Measurements from ENCODE around the gene TXLNG. TPM values are rescaled to one million over a fixed set of nuclear protein-coding genes. Genes with fewer than 3 reads are reported as not detected.

The TXLNG gene
- total and polyA plus RNA-seq, 2 of the 13 experiments (the other 11 are each of a cell fraction or from before 2014, with no cell fraction given): 13.1 to 15.5 TPM

DNA sequence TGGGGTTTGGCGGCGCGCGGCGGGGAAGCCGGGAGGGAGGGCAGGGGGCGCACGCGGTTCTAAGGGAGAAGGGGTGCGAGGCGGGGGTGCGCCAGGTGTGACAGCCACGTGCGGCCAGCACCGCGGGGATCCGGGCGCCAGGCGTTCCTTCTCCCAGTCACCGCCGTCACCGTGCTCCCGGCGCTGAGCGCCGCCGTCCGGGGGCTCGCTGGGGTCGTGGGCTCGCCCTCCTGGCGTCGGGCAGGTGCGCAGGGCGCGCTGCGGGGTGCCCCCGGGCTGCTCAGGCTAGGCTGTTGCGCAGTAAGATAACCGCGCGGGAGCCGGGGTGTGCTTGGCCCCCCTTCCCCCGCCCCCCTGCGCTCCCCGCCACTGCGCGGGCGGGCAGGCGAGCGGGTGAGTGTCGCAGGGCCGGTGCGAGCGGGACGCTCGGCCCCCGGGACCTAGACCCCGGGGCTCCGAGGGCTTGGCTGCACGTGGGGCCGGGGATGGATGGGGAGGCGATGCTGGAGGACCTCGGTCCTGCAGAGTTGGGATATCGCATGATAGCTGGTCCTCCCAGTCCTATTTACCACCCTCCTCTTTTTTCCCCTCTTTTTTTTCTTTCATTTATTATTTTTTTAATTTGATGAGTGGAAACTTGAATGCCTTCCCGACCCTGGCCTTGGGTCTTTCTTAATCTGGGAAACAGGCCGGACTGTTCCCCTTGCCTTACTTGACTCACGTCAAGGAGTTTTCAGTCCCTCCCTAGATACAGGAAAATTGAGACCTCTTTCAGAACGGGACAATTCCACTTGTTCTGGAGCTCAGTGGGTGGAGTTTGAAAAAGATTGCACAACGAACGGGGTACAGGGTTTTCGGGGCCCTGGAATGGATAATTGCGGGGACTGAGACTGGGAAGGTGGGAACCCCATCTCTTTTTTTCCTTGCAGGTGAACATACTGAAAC, 797 bp downstream of the TXLNG start (continued):
- TF ChIP-seq, protein P1, sequence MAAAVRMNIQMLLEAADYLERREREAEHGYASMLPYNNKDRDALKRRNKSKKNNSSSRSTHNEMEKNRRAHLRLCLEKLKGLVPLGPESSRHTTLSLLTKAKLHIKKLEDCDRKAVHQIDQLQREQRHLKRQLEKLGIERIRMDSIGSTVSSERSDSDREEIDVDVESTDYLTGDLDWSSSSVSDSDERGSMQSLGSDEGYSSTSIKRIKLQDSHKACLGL (CRISPR knock-in tag; IDR thresholded peaks at IDR 0.05): no peak
- TF ChIP-seq EP300 (IDR thresholded peaks at IDR 0.05; ENCODE audit: low read depth in 2 of 2, low read length in 2 of 2): no peak
- TF ChIP-seq EP300 (CRISPR knock-in tag; IDR thresholded peaks at IDR 0.05; ENCODE audit: borderline replicate concordance): no peak
- TF ChIP-seq, protein P2, sequence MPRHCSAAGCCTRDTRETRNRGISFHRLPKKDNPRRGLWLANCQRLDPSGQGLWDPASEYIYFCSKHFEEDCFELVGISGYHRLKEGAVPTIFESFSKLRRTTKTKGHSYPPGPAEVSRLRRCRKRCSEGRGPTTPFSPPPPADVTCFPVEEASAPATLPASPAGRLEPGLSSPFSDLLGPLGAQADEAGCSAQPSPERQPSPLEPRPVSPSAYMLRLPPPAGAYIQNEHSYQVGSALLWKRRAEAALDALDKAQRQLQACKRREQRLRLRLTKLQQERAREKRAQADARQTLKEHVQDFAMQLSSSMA (CRISPR knock-in tag; IDR thresholded peaks at IDR 0.05): no peak
- TF ChIP-seq, protein P3, sequence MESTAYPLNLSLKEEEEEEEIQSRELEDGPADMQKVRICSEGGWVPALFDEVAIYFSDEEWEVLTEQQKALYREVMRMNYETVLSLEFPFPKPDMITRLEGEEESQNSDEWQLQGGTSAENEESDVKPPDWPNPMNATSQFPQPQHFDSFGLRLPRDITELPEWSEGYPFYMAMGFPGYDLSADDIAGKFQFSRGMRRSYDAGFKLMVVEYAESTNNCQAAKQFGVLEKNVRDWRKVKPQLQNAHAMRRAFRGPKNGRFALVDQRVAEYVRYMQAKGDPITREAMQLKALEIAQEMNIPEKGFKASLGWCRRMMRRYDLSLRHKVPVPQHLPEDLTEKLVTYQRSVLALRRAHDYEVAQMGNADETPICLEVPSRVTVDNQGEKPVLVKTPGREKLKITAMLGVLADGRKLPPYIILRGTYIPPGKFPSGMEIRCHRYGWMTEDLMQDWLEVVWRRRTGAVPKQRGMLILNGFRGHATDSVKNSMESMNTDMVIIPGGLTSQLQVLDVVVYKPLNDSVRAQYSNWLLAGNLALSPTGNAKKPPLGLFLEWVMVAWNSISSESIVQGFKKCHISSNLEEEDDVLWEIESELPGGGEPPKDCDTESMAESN (CRISPR knock-in tag; conservative IDR thresholded peaks at IDR 0.05): no peak
- no peak for TF ChIP-seq RFX3 (CRISPR knock-in tag; IDR thresholded peaks at IDR 0.05)
- TF ChIP-seq, protein P4, sequence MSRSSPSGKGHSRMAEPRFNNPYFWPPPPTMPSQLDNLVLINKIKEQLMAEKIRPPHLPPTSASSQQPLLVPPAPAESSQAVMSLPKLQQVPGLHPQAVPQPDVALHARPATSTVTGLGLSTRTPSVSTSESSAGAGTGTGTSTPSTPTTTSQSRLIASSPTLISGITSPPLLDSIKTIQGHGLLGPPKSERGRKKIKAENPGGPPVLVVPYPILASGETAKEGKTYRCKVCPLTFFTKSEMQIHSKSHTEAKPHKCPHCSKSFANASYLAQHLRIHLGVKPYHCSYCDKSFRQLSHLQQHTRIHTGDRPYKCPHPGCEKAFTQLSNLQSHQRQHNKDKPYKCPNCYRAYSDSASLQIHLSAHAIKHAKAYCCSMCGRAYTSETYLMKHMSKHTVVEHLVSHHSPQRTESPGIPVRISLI (CRISPR knock-in tag; IDR thresholded peaks at IDR 0.05; ENCODE audit: borderline replicate concordance): no peak
- TF ChIP-seq, protein P5, sequence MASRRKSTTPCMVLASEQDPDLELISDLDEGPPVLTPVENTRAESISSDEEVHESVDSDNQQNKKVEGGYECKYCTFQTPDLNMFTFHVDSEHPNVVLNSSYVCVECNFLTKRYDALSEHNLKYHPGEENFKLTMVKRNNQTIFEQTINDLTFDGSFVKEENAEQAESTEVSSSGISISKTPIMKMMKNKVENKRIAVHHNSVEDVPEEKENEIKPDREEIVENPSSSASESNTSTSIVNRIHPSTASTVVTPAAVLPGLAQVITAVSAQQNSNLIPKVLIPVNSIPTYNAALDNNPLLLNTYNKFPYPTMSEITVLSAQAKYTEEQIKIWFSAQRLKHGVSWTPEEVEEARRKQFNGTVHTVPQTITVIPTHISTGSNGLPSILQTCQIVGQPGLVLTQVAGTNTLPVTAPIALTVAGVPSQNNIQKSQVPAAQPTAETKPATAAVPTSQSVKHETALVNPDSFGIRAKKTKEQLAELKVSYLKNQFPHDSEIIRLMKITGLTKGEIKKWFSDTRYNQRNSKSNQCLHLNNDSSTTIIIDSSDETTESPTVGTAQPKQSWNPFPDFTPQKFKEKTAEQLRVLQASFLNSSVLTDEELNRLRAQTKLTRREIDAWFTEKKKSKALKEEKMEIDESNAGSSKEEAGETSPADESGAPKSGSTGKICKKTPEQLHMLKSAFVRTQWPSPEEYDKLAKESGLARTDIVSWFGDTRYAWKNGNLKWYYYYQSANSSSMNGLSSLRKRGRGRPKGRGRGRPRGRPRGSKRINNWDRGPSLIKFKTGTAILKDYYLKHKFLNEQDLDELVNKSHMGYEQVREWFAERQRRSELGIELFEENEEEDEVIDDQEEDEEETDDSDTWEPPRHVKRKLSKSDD (CRISPR knock-in tag; IDR thresholded peaks at IDR 0.05; ENCODE audit: low read depth): no peak
- TF ChIP-seq MAX (IDR thresholded peaks at IDR 0.05): peak; percentile 40; the same call in 1 of the 2 replicates
- TF ChIP-seq RXRB (CRISPR knock-in tag; IDR thresholded peaks at IDR 0.05; ENCODE audit: borderline replicate concordance): no peak
- TF ChIP-seq MTA1 (CRISPR knock-in tag; IDR thresholded peaks at IDR 0.05; ENCODE audit: borderline replicate concordance): no peak
- no peak for TF ChIP-seq ZNF20 (CRISPR knock-in tag; IDR thresholded peaks at IDR 0.05)
- TF ChIP-seq CEBPB (IDR thresholded peaks at IDR 0.05; ENCODE audit: borderline replicate concordance, low read depth, low read length): peak; percentile 21; the same call in 1 of the 2 replicates
- TF ChIP-seq CEBPG (CRISPR knock-in tag; IDR thresholded peaks at IDR 0.05): peak; percentile 27
- TF ChIP-seq HNRNPK (IDR thresholded peaks at IDR 0.05; ENCODE audit: low read depth, low read length, poor library complexity, severe bottlenecking): peak; percentile 57
- peak; percentile 48 for TF ChIP-seq ZNF687 (CRISPR knock-in tag; IDR thresholded peaks at IDR 0.05)
